OCI-LY3 (cell line): ENCODE results near the gene ACSBG1.

Source experiments
- H2AFZ ChIP-seq: fragments of 200-600, 300-600 bp; shearing (Covaris generic); 2 replicates; pipeline ENCODE4 v1.6.0; 2014; ENCODE audit warnings: antibody characterized with exemption, low read depth, low read length
- H3K27ac ChIP-seq: fragments of 200-600, 300-600 bp; sonication (generic); 2 replicates; pipeline ENCODE4 v1.5.1; 2014; ENCODE audit warnings: mild to moderate bottlenecking, low read length, moderate library complexity, mixed read lengths
- H3K27me3 ChIP-seq: fragments of 200-600, 300-600 bp; sonication (generic); 2 replicates; pipeline ENCODE4 v1.6.1; 2014; ENCODE audit warnings: low read depth, low read length, mixed read lengths
- H3K36me3 ChIP-seq: fragments of 200-600, 300-600 bp; sonication (generic); replicated peaks from 2 replicates; pipeline ENCODE3; 2014; ENCODE audit warnings: low read depth, low read length, mixed read lengths
- H3K4me1 ChIP-seq: fragments of 300-600, 200-600 bp; sonication (generic); 2 replicates; pipeline ENCODE4 v1.6.1; 2014; ENCODE audit warnings: low read length, mixed read lengths
- H3K4me2 ChIP-seq: fragments of 200-600, 300-600 bp; sonication (generic); 2 replicates; pipeline ENCODE4 v1.6.1; 2014; ENCODE audit warnings: low read length, mixed read lengths
- H3K4me3 ChIP-seq: fragments of 300-600, 200-600 bp; sonication (generic); 2 replicates; pipeline ENCODE4 v1.5.1; 2014; ENCODE audit warnings: antibody characterized with exemption, mild to moderate bottlenecking, low read length, moderate library complexity
- H3K79me2 ChIP-seq: fragments of 300-600, 200-600 bp; shearing (Covaris generic); 2 replicates; pipeline ENCODE4 v1.6.1; 2014; ENCODE audit warnings: mild to moderate bottlenecking, low read length, mixed read lengths
- H3K9ac ChIP-seq: fragments of 300-600, 200-600 bp; shearing (Covaris generic); 2 replicates; pipeline ENCODE4 v1.6.0; 2014; ENCODE audit warnings: mild to moderate bottlenecking, low read length, moderate library complexity
- H3K9me3 ChIP-seq: fragments of 200-600, 300-600 bp; shearing (Covaris generic); 2 replicates; pipeline ENCODE4 v1.6.1; 2014; ENCODE audit warnings: low read length, mixed read lengths; ENCODE audit not compliant: insufficient read depth
- H4K20me1 ChIP-seq: fragments of 200-600, 300-600 bp; sonication (generic); 2 replicates; pipeline ENCODE4 v1.6.1; 2016; ENCODE audit warnings: low read length, mixed read lengths; ENCODE audit not compliant: insufficient read depth
- EZH2phosphoT487 ChIP-seq: fragments of 200-600 bp; shearing (Covaris generic); IDR thresholded peaks from 2 replicates; pipeline ENCODE4 v1.6.1; 2018; ENCODE audit warnings: antibody characterized with exemption, mixed run types, low read depth
- TF ChIP-seq, protein P1 (sequence below): fragments of 200-600, 300-600 bp; sonication (generic); IDR thresholded peaks from 2 replicates; pipeline ENCODE4 v1.5.1; 2014; ENCODE audit warnings: antibody characterized with exemption, low read length, low read depth

ACSBG1 gene

DNA sequence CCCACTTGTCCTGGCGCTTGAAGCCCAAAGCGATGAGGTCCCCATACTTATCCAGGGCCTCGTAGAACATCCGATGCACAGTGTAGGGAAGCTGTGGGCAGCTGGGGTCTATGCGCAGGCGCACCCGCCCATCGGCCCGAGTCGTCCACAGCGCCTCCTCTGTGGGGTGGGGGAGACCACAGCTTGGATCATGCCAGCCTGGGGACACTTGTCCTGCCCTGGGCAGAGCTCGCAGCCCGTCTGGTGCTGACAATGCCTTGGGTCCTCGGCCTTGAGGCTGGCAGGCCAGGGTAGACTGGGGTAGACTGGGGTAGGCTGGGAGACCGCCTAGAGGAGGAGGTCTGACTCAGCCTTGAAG is 39.8 kb downstream of the ACSBG1 start:
- no peak for TF ChIP-seq EZH2phosphoT487
- TF ChIP-seq, protein P1, sequence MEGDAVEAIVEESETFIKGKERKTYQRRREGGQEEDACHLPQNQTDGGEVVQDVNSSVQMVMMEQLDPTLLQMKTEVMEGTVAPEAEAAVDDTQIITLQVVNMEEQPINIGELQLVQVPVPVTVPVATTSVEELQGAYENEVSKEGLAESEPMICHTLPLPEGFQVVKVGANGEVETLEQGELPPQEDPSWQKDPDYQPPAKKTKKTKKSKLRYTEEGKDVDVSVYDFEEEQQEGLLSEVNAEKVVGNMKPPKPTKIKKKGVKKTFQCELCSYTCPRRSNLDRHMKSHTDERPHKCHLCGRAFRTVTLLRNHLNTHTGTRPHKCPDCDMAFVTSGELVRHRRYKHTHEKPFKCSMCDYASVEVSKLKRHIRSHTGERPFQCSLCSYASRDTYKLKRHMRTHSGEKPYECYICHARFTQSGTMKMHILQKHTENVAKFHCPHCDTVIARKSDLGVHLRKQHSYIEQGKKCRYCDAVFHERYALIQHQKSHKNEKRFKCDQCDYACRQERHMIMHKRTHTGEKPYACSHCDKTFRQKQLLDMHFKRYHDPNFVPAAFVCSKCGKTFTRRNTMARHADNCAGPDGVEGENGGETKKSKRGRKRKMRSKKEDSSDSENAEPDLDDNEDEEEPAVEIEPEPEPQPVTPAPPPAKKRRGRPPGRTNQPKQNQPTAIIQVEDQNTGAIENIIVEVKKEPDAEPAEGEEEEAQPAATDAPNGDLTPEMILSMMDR, result no peak

DNA sequence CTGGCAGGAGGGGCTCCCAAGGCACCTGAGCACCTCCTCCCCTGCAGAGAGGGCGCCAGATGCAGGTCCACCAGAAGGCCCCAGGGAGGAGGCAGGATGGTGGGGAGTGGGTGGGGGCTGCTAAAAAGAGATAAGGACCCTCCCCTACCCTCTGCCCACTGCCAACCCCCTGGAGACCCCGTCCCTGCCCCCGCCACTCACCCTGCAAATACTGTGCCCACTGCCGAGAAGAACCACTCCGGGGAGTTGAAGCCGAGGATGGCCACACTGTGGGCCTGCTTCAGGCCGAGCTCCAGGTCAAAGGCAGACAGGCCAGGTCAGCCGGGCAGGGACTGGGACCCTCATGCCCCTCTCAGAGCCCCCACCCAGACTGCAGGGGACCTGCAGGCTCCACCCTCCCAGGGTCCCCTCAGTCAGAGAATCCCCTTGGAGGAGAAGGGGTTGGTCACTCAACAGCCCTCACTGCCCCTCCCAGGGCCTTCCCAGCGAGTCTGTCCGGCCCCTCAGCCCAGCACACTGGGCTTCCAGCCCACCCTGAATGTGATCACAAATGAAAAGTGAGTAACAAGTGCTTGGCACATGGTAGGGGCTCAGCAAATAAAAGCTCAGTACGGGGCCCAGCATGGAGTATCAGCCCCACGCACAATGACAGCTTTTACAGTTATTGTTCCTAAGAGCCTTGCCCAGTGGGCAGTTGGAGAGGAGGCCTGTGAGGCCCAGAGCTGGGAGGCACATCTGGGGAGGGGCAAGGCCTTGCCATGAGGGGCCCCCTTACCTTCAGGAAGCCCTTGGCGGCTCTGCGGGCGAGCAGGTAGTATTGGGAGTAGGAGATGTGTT is 40.4 kb downstream of the ACSBG1 start:
- no peak overlapping the region for H3K4me2 ChIP-seq
- H3K4me1 ChIP-seq, result peaks cover 9% of the 10 kb centered on the region; the same call in 1 of the 2 replicates
- H3K27me3 ChIP-seq, result no peaks in the 10 kb centered on the region
- H3K79me2 ChIP-seq, result no peaks in the 10 kb centered on the region
- H4K20me1 ChIP-seq, result no peaks in the 10 kb centered on the region
- H3K36me3 ChIP-seq, result no peaks in the 10 kb centered on the region
- TF ChIP-seq EZH2phosphoT487, result no peak
- TF ChIP-seq, protein P1, result no peak
- H3K9me3 ChIP-seq, result no peaks in the 10 kb centered on the region
- no peak overlapping the region for H2AFZ ChIP-seq
- no peak overlapping the region for H3K27ac ChIP-seq
- H3K9ac ChIP-seq, result no peak overlapping the region
- no peak overlapping the region for H3K4me3 ChIP-seq

More for the DNA sequence above, 39.8 kb downstream of the ACSBG1 start:
- no peaks in the 10 kb centered on the region for H3K36me3 ChIP-seq
- no peak overlapping the region for H3K9ac ChIP-seq
- H3K9me3 ChIP-seq, result no peaks in the 10 kb centered on the region
- H2AFZ ChIP-seq, result no peak overlapping the region
- no peaks in the 10 kb centered on the region for H4K20me1 ChIP-seq
- no peak overlapping the region for H3K4me2 ChIP-seq
- H3K4me1 ChIP-seq, result peaks cover 9% of the 10 kb centered on the region; the same call in 1 of the 2 replicates
- no peaks in the 10 kb centered on the region for H3K27me3 ChIP-seq
- H3K4me3 ChIP-seq, result no peak overlapping the region
- H3K27ac ChIP-seq, result no peak overlapping the region
- no peaks in the 10 kb centered on the region for H3K79me2 ChIP-seq

DNA sequence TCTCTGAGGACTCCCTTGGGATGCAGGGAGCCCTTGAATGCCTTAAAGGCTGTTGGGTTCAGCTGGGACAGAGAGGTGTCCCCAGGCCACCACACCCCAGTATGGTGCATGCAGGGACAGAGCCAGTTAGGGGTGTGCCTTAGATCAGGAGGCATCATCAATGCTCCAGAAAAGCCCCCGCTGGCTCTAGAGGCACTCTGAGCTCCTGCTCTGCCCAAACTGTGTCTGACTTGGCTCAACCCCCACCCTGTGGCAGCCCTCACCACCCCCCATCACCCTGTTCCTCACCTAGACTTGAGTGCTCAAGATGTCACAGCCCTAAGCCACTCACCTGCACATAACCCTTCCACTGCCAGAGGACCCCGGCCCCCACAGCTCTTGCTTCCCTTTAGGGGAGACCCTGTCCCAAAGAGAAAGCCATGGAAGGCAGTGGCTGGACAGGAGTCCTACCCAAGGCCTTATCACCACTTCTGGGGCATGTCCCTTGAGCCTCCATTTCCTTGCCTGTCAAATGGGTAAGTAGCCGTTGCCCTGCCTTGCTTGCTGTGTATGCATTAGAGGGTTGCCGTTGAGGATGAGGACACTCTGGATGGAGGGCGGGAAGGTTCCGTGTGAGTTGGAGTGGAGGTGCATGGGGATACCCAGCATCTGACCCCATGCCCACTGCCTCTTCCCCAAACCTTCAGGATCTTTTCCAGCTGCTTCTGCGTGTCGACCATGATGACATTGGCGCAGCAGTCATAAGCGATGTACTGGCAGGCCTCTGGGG is 41.4 kb downstream of the ACSBG1 start:
- Histone ChIP-seq H3K4me3 (no peak overlapping the region), H3K36me3 (no peaks in the 10 kb centered on the region), H3K4me1 (peaks cover 9% of the 10 kb centered on the region; the same call in 1 of the 2 replicates), H3K9me3 (no peaks in the 10 kb centered on the region), H2AFZ (no peak overlapping the region), H3K27ac (no peak overlapping the region), H3K79me2 (no peaks in the 10 kb centered on the region), H3K27me3 (no peaks in the 10 kb centered on the region), H3K9ac (no peak overlapping the region), H4K20me1 (no peaks in the 10 kb centered on the region), H3K4me2 (no peak overlapping the region)
- TF ChIP-seq, protein P1, result no peak
- TF ChIP-seq EZH2phosphoT487, result no peak

DNA sequence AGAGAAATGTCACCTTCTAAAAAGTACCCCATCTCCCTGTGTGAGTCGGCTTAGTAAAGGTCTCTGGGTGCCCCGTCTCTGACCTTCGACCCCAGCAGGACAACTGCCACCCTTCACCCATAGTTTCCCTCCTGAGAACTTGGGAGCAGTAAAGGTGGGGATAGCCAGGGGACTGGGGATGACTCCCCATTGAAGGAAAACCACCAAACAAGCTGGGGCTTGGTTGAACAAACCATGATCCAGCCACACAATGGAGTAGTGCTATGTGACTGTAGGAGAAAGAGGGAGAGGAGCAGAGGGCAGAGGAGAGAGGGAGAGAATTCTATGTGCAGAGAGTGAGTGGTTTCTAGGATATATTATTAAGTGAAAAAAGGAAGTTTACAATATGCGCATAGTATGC is 51.5 kb downstream of the ACSBG1 start:
- no peaks in the 10 kb centered on the region for H4K20me1 ChIP-seq
- no peaks in the 10 kb centered on the region for H3K79me2 ChIP-seq
- H3K27me3 ChIP-seq, result no peaks in the 10 kb centered on the region
- H3K9ac ChIP-seq, result no peak overlapping the region
- H3K36me3 ChIP-seq, result no peaks in the 10 kb centered on the region
- no peak overlapping the region for H2AFZ ChIP-seq
- H3K4me1 ChIP-seq, result no peaks in the 10 kb centered on the region
- H3K4me3 ChIP-seq, result no peak overlapping the region
- H3K4me2 ChIP-seq, result no peak overlapping the region
- TF ChIP-seq, protein P1, result no peak
- no peak for TF ChIP-seq EZH2phosphoT487
- no peak overlapping the region for H3K27ac ChIP-seq
- H3K9me3 ChIP-seq, result no peaks in the 10 kb centered on the region
